ENCODE data around the gene ROBO1. TPM values are rescaled to one million over a fixed set of nuclear protein-coding genes. Genes with fewer than 3 reads are reported as not detected.

Gene ROBO1
- polyA plus RNA-seq, 1 donor (not counting 4 experiments of a cell fraction or from before 2014, with no cell fraction given): 27.1 TPM

GRCh38 chr3:78734048-78734637, 1033.7 kb downstream of the ROBO1 start:
- dilution Hi-C loops (cut with MboI; ENCODE audit: extremely low pct_ligation_motif_present, low sequenced_read_pairs): no loop called here
- H3K36me3 ChIP-seq (ENCODE audit: control insufficient read depth in 2 of 2, extremely low read depth in 1 of 2, insufficient read depth in 2 of 2, low read length in 2 of 2): no peaks in the 10 kb centered on the region
- H3K27me3 ChIP-seq (ENCODE audit: control insufficient read depth, extremely low read depth, insufficient read depth, low read length): no peaks in the 10 kb centered on the region
- H3K27ac ChIP-seq (ENCODE audit: control insufficient read depth, insufficient read depth, low read length): no peak overlapping the region
- no peak overlapping the region for H2AFZ ChIP-seq (ENCODE audit: control insufficient read depth, low read length)
- FAIRE-seq (no peak), DNase-seq (ENCODE audit: low read depth, low spot score) (no peak)
- H3K4me3 ChIP-seq (ENCODE audit: control insufficient read depth in 2 of 3, extremely low read depth in 1 of 3, insufficient read depth in 2 of 3, low read depth in 1 of 3, low read length in 3 of 3): no peak overlapping the region
- TF ChIP-seq CTCF (optimal IDR thresholded peaks at IDR 0.05 in 1 of 3, IDR thresholded peaks at IDR 0.05 in 1 of 3, conservative IDR thresholded peaks at IDR 0.05 in 1 of 3; ENCODE audit: extremely low read depth in 1 of 3, insufficient read depth in 2 of 3, low read length in 3 of 3): no peak
- no peak for TF ChIP-seq EZH2 (IDR thresholded peaks at IDR 0.05; ENCODE audit: low read length)
- H3K79me2 ChIP-seq (ENCODE audit: control insufficient read depth, insufficient read depth, low read length): no peaks in the 10 kb centered on the region
- H3K9me1 ChIP-seq (ENCODE audit: control insufficient read depth, extremely low read depth, insufficient read depth, low read length): no peaks in the 10 kb centered on the region
- H3K4me1 ChIP-seq (ENCODE audit: control insufficient read depth, extremely low read depth, insufficient read depth, low read length): peaks cover 9% of the 10 kb centered on the region
- no peaks in the 10 kb centered on the region for H3K9me3 ChIP-seq (ENCODE audit: control insufficient read depth, low read depth, low read length)
- no peak overlapping the region for H3K4me2 ChIP-seq (ENCODE audit: control insufficient read depth, extremely low read depth, insufficient read depth, low read depth, low read length)
- H4K20me1 ChIP-seq (ENCODE audit: control insufficient read depth, extremely low read depth, insufficient read depth, low read length): no peaks in the 10 kb centered on the region
- no peak overlapping the region for H3K9ac ChIP-seq (ENCODE audit: control insufficient read depth, extremely low read depth, insufficient read depth, low read length)

- dilution Hi-C loops (cut with MboI; ENCODE audit: extremely low pct_ligation_motif_present, low sequenced_read_pairs): no loop called here
- no peak overlapping the region for H3K27ac ChIP-seq (ENCODE audit: control insufficient read depth, insufficient read depth, low read length)
- peaks cover 7% of the 10 kb centered on the region for H3K4me1 ChIP-seq (ENCODE audit: control insufficient read depth, extremely low read depth, insufficient read depth, low read length)
- no peak overlapping the region for H3K4me2 ChIP-seq (ENCODE audit: control insufficient read depth, extremely low read depth, insufficient read depth, low read depth, low read length)
- no peaks in the 10 kb centered on the region for H3K36me3 ChIP-seq (ENCODE audit: control insufficient read depth in 2 of 2, extremely low read depth in 1 of 2, insufficient read depth in 2 of 2, low read length in 2 of 2)
- H3K79me2 ChIP-seq (ENCODE audit: control insufficient read depth, insufficient read depth, low read length): no peaks in the 10 kb centered on the region
- no peaks in the 10 kb centered on the region for H3K27me3 ChIP-seq (ENCODE audit: control insufficient read depth, extremely low read depth, insufficient read depth, low read length)
- no peak overlapping the region for H3K4me3 ChIP-seq (ENCODE audit: control insufficient read depth in 2 of 3, extremely low read depth in 1 of 3, insufficient read depth in 2 of 3, low read depth in 1 of 3, low read length in 3 of 3)
- FAIRE-seq (no peak), DNase-seq (ENCODE audit: low read depth, low spot score) (no peak)
- H3K9me1 ChIP-seq (ENCODE audit: control insufficient read depth, extremely low read depth, insufficient read depth, low read length): no peaks in the 10 kb centered on the region
- H2AFZ ChIP-seq (ENCODE audit: control insufficient read depth, low read length): no peak overlapping the region
- H3K9ac ChIP-seq (ENCODE audit: control insufficient read depth, extremely low read depth, insufficient read depth, low read length): no peak overlapping the region
- H4K20me1 ChIP-seq (ENCODE audit: control insufficient read depth, extremely low read depth, insufficient read depth, low read length): no peaks in the 10 kb centered on the region
- no peaks in the 10 kb centered on the region for H3K9me3 ChIP-seq (ENCODE audit: control insufficient read depth, low read depth, low read length)
- TF ChIP-seq EZH2 (IDR thresholded peaks at IDR 0.05; ENCODE audit: low read length): no peak
- no peak for TF ChIP-seq CTCF (optimal IDR thresholded peaks at IDR 0.05 in 1 of 3, IDR thresholded peaks at IDR 0.05 in 1 of 3, conservative IDR thresholded peaks at IDR 0.05 in 1 of 3; ENCODE audit: extremely low read depth in 1 of 3, insufficient read depth in 2 of 3, low read length in 3 of 3)
Measured at GRCh38 chr3:78732893-78733292, 1034.9 kb downstream of the ROBO1 start.
